HepG2 (cell line): Measurements from ENCODE around the gene TCF19. TPM values are rescaled to one million over a fixed set of nuclear protein-coding genes. Genes with fewer than 3 reads are reported as not detected.

Experiments used
- ARID2 ChIP-seq: sonication (generic); formaldehyde crosslinking; IDR thresholded peaks from 2 replicates; pipeline ENCODE4 v1.8.1; 2022; ENCODE audit warnings: mild to moderate bottlenecking, missing genetic modification reagents, borderline replicate concordance
- FOXC1 ChIP-seq: sonication (generic); formaldehyde crosslinking; IDR thresholded peaks from 2 replicates; pipeline ENCODE4 v1.8.0; 2022; ENCODE audit warnings: mild to moderate bottlenecking, missing genetic modification reagents, borderline replicate concordance
- HOXA5 ChIP-seq: sonication (generic); formaldehyde crosslinking; IDR thresholded peaks from 2 replicates; pipeline ENCODE4 v1.4.0; 2020; ENCODE audit warnings: missing genetic modification reagents
- SOX13 ChIP-seq, 3 experiments: fragments of 450-650 bp in 1 of 3; sonication (generic) in 1 of 3; formaldehyde crosslinking in 1 of 3; IDR thresholded peaks in 2 of 3; conservative IDR thresholded peaks in 1 of 3; 2 replicates each; pipeline versions ENCODE4 v1.5.0 to v1.6.1; 2016 to 2020; ENCODE audit warnings: antibody characterized with exemption in 1 of 3, mild to moderate bottlenecking in 1 of 3, missing compliant biosample characterization in 1 of 3, missing genetic modification reagents in 1 of 3, moderate library complexity in 1 of 3
- ZNF30 ChIP-seq: sonication (generic); formaldehyde crosslinking; IDR thresholded peaks from 2 replicates; pipeline ENCODE4 v1.5.0; 2020; ENCODE audit warnings: mild to moderate bottlenecking, missing genetic modification reagents
- ZNF564 ChIP-seq: sonication (generic); formaldehyde crosslinking; IDR thresholded peaks from 2 replicates; pipeline ENCODE4 v1.8.1; 2023; ENCODE audit warnings: mild to moderate bottlenecking, missing genetic modification reagents
- ZNF570 ChIP-seq: sonication (generic); formaldehyde crosslinking; IDR thresholded peaks from 2 replicates; pipeline ENCODE4 v1.4.0; 2020; ENCODE audit warnings: mild to moderate bottlenecking, missing genetic modification reagents, borderline replicate concordance
- ZNF780A ChIP-seq: sonication (generic); formaldehyde crosslinking; IDR thresholded peaks from 2 replicates; pipeline ENCODE4 v1.8.0; 2022; ENCODE audit warnings: mild to moderate bottlenecking, missing genetic modification reagents, moderate library complexity
- polyA plus RNA-seq, 8 experiments: library from polyadenylated mRNA; depleted of rRNA in 3 of 8; stranded (reverse) in 7 of 8; unstranded in 1 of 8; fragments of >200 nt; fragmentation: Illumina TruSeq in 4 of 8; extraction: Trizol in 4 of 8; gene quantifications; 2 replicates each; pipeline versions ENCODE4 v1.2.1 to v1.2.3, GENCODE V29; 2011 to 2016; ENCODE audit warnings: low read depth in 4 of 8, missing spikeins in 1 of 8, mixed read lengths in 1 of 8; ENCODE audit not compliant: insufficient read depth in 1 of 8
- total RNA-seq, 5 experiments: library from RNA; depleted of rRNA; stranded (reverse); fragments of >200 nt; fragmentation: Illumina TruSeq; extraction: Trizol; gene quantifications; 2 replicates each; pipeline ENCODE4 v1.2.3, GENCODE V29; 2016; ENCODE audit warnings: low read depth in 1 of 5
- TF ChIP-seq, protein P1 (sequence below): sonication (generic); formaldehyde crosslinking; IDR thresholded peaks from 2 replicates; pipeline ENCODE4 v1.5.0; 2020; ENCODE audit warnings: mild to moderate bottlenecking, missing genetic modification reagents, borderline replicate concordance
- TF ChIP-seq, protein P2 (sequence below): sonication (generic); formaldehyde crosslinking; IDR thresholded peaks from 2 replicates; pipeline ENCODE4 v1.4.0; 2020; ENCODE audit warnings: mild to moderate bottlenecking, missing genetic modification reagents
- TF ChIP-seq, protein P3 (sequence below): sonication (generic); formaldehyde crosslinking; IDR thresholded peaks from 2 replicates; pipeline ENCODE4 v1.4.0; 2020; ENCODE audit warnings: missing genetic modification reagents, borderline replicate concordance
- TF ChIP-seq, protein P4 (sequence below): sonication (generic); formaldehyde crosslinking; IDR thresholded peaks from 2 replicates; pipeline ENCODE4 v1.4.0; 2020; ENCODE audit warnings: missing genetic modification reagents, borderline replicate concordance
- TF ChIP-seq, protein P5 (sequence below): sonication (generic); formaldehyde crosslinking; IDR thresholded peaks from 2 replicates; pipeline ENCODE4 v1.5.0; 2020; ENCODE audit warnings: missing genetic modification reagents

The TCF19 gene
- total and polyA plus RNA-seq, 2 of the 13 experiments (the other 11 are each of a cell fraction or from before 2014, with no cell fraction given) = 4.9 to 22.2 TPM

DNA sequence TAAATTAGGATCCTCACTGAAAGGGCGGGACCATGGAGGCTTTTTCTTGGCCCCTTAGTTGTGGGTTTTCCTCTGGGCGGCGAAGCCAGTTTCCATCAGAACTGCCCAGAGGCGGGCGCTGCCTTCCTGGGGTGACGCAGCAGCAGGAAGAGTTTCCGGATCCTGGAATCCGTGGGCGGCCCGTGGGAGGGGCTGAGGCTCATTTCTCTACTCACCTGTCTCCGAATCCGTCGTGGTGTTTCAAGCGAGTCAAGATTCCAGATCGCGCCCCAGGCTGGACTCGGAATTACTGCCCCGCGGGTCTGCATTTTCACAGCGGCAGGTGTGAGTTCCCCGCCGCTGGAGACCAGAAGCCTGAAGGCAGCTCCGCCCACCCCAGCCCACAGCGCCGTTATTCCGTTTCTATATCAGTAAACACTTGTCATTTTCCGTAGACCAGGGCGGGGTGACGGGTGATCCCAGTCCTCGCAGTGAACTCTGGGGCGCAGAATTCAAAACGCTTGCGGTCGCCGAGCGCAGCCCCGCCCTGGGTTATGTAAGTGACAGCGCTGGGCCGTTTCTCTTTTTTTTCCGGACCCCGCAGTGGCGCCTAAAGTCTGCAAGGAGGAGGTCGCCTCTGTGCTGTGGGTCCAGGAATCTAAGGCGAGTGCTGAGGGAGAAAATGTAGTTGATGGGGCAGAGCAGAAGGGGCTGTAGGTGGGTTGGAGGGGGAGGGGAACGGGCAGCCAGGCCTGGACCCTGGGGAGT is 39.3 kb downstream of the TCF19 start (continued):
- TF ChIP-seq, protein P1, sequence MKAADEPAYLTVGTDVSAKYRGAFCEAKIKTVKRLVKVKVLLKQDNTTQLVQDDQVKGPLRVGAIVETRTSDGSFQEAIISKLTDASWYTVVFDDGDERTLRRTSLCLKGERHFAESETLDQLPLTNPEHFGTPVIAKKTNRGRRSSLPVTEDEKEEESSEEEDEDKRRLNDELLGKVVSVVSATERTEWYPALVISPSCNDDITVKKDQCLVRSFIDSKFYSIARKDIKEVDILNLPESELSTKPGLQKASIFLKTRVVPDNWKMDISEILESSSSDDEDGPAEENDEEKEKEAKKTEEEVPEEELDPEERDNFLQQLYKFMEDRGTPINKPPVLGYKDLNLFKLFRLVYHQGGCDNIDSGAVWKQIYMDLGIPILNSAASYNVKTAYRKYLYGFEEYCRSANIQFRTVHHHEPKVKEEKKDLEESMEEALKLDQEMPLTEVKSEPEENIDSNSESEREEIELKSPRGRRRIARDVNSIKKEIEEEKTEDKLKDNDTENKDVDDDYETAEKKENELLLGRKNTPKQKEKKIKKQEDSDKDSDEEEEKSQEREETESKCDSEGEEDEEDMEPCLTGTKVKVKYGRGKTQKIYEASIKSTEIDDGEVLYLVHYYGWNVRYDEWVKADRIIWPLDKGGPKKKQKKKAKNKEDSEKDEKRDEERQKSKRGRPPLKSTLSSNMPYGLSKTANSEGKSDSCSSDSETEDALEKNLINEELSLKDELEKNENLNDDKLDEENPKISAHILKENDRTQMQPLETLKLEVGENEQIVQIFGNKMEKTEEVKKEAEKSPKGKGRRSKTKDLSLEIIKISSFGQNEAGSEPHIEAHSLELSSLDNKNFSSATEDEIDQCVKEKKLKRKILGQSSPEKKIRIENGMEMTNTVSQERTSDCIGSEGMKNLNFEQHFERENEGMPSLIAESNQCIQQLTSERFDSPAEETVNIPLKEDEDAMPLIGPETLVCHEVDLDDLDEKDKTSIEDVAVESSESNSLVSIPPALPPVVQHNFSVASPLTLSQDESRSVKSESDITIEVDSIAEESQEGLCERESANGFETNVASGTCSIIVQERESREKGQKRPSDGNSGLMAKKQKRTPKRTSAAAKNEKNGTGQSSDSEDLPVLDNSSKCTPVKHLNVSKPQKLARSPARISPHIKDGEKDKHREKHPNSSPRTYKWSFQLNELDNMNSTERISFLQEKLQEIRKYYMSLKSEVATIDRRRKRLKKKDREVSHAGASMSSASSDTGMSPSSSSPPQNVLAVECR (CRISPR knock-in tag) = peak; percentile 81; the same call in 1 of the 2 replicates
- TF ChIP-seq, protein P2, sequence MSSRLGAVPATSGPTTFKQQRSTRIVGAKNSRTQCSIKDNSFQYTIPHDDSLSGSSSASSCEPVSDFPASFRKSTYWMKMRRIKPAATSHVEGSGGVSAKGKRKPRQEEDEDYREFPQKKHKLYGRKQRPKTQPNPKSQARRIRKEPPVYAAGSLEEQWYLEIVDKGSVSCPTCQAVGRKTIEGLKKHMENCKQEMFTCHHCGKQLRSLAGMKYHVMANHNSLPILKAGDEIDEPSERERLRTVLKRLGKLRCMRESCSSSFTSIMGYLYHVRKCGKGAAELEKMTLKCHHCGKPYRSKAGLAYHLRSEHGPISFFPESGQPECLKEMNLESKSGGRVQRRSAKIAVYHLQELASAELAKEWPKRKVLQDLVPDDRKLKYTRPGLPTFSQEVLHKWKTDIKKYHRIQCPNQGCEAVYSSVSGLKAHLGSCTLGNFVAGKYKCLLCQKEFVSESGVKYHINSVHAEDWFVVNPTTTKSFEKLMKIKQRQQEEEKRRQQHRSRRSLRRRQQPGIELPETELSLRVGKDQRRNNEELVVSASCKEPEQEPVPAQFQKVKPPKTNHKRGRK = no peak
- TF ChIP-seq ZNF564 (CRISPR knock-in tag) (peak; percentile 89), HOXA5 (CRISPR knock-in tag) (no peak), ZNF570 (CRISPR knock-in tag) (no peak), ZNF780A (CRISPR knock-in tag) (no peak), ZNF30 (CRISPR knock-in tag) (no peak), ARID2 (CRISPR knock-in tag) (no peak), SOX13 (IDR thresholded peaks at IDR 0.05) (no peak; the same call in 1 of the 2 replicates), SOX13 (CRISPR knock-in tag; conservative IDR thresholded peaks at IDR 0.05 in 1 of 2, IDR thresholded peaks at IDR 0.05 in 1 of 2) (peak in 1 of 2 experiments; percentile 15; a peak in 1 of 4 replicates), FOXC1 (CRISPR knock-in tag) (no peak)
- TF ChIP-seq, protein P3, sequence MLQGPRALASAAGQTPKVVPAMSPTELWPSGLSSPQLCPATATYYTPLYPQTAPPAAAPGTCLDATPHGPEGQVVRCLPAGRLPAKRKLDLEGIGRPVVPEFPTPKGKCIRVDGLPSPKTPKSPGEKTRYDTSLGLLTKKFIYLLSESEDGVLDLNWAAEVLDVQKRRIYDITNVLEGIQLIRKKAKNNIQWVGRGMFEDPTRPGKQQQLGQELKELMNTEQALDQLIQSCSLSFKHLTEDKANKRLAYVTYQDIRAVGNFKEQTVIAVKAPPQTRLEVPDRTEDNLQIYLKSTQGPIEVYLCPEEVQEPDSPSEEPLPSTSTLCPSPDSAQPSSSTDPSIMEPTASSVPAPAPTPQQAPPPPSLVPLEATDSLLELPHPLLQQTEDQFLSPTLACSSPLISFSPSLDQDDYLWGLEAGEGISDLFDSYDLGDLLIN (CRISPR knock-in tag) = no peak
- TF ChIP-seq, protein P4, sequence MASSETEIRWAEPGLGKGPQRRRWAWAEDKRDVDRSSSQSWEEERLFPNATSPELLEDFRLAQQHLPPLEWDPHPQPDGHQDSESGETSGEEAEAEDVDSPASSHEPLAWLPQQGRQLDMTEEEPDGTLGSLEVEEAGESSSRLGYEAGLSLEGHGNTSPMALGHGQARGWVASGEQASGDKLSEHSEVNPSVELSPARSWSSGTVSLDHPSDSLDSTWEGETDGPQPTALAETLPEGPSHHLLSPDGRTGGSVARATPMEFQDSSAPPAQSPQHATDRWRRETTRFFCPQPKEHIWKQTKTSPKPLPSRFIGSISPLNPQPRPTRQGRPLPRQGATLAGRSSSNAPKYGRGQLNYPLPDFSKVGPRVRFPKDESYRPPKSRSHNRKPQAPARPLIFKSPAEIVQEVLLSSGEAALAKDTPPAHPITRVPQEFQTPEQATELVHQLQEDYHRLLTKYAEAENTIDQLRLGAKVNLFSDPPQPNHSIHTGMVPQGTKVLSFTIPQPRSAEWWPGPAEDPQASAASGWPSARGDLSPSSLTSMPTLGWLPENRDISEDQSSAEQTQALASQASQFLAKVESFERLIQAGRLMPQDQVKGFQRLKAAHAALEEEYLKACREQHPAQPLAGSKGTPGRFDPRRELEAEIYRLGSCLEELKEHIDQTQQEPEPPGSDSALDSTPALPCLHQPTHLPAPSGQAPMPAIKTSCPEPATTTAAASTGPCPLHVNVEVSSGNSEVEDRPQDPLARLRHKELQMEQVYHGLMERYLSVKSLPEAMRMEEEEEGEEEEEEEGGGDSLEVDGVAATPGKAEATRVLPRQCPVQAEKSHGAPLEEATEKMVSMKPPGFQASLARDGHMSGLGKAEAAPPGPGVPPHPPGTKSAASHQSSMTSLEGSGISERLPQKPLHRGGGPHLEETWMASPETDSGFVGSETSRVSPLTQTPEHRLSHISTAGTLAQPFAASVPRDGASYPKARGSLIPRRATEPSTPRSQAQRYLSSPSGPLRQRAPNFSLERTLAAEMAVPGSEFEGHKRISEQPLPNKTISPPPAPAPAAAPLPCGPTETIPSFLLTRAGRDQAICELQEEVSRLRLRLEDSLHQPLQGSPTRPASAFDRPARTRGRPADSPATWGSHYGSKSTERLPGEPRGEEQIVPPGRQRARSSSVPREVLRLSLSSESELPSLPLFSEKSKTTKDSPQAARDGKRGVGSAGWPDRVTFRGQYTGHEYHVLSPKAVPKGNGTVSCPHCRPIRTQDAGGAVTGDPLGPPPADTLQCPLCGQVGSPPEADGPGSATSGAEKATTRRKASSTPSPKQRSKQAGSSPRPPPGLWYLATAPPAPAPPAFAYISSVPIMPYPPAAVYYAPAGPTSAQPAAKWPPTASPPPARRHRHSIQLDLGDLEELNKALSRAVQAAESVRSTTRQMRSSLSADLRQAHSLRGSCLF (CRISPR knock-in tag) = no peak
- TF ChIP-seq, protein P5, sequence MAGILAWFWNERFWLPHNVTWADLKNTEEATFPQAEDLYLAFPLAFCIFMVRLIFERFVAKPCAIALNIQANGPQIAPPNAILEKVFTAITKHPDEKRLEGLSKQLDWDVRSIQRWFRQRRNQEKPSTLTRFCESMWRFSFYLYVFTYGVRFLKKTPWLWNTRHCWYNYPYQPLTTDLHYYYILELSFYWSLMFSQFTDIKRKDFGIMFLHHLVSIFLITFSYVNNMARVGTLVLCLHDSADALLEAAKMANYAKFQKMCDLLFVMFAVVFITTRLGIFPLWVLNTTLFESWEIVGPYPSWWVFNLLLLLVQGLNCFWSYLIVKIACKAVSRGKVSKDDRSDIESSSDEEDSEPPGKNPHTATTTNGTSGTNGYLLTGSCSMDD (CRISPR knock-in tag) = no peak
